Gastroesophageal sphincter (tissue), 4 donors: ENCODE results near the gene PRKX. TPM values are rescaled to one million over a fixed set of nuclear protein-coding genes. Genes with fewer than 3 reads are reported as not detected.
"Not testable (repeated sequence)": the region's sequence is repeated elsewhere in the genome, so short reads cannot be mapped to it uniquely, and the experiment has no call there.

Experiments used
- ATAC-seq: fragments of 150-250 bp; one replicate; pipeline ENCODE4 v1.9.1; 2016; ENCODE audit warnings: mild to moderate bottlenecking, moderate library complexity
- H3K27ac ChIP-seq, 4 donors: fragments of 200-600 bp; sonication (generic) in 3 of 4; 1 replicate in 3 of 4; 2 replicates in 1 of 4; pipeline ENCODE4 v1.5.1; 2016 to 2019
- H3K27me3 ChIP-seq: fragments of 200-600 bp; sonication (generic); one replicate; pipeline ENCODE4 v1.5.1; 2019
- H3K36me3 ChIP-seq, 2 donors: fragments of 200-600 bp; sonication (generic); one replicate each; pipeline ENCODE4 v1.5.1; 2019; ENCODE audit warnings: control low read depth in 1 of 2
- H3K4me1 ChIP-seq, 3 donors: fragments of 200-600 bp; sonication (generic); 1 replicate in 2 of 3; 2 replicates in 1 of 3; pipeline ENCODE4 v1.5.1; 2016 to 2019; ENCODE audit warnings: control low read depth in 2 of 3
- H3K4me3 ChIP-seq, 2 donors: fragments of 200-600 bp; sonication (generic); one replicate each; pipeline ENCODE4 v1.5.1; 2019; ENCODE audit warnings: mild to moderate bottlenecking in 1 of 2, moderate library complexity in 1 of 2
- H3K9me3 ChIP-seq, 3 donors: fragments of 200-600 bp; sonication (generic); one replicate each; pipeline ENCODE4 v1.5.1; 2017 to 2019; ENCODE audit warnings: control low read depth in 2 of 3
- CTCF ChIP-seq, 4 experiments: fragments of 200-600 bp in 2 of 4; fragments of 450-650 bp in 2 of 4; sonication (generic) in 1 of 4; IDR thresholded peaks; one replicate each; pipeline ENCODE4 v1.5.1; 2017 to 2019; ENCODE audit warnings: antibody characterized with exemption in 4 of 4, mild to moderate bottlenecking in 2 of 4, moderate library complexity in 2 of 4
- EP300 ChIP-seq: sonication (generic); formaldehyde crosslinking; IDR thresholded peaks from one replicate; pipeline ENCODE4 v1.6.1; 2017; ENCODE audit warnings: antibody characterized with exemption, mild to moderate bottlenecking
- POLR2A ChIP-seq, 2 donors: fragments of 450-650 bp; IDR thresholded peaks; one replicate each; pipeline ENCODE4 v1.6.1; 2017; ENCODE audit warnings: antibody characterized with exemption in 2 of 2, mild to moderate bottlenecking in 2 of 2, moderate library complexity in 1 of 2
- POLR2AphosphoS5 ChIP-seq: sonication (generic); formaldehyde crosslinking; IDR thresholded peaks from one replicate; pipeline ENCODE4 v1.6.1; 2017; ENCODE audit warnings: antibody characterized with exemption
- WGBS, 2 donors: methylation state at CpG; one replicate each; pipeline ENCODE4 v1.1.5; 2018; ENCODE audit warnings: low coverage in 1 of 2; 5-methylcytosine and 5-hydroxymethylcytosine counted together
- total RNA-seq, 4 donors: library from RNA; depleted of rRNA; stranded (reverse); fragments of >200 nt; gene quantifications; one replicate each; pipeline ENCODE4 v1.1.0, GENCODE V29; 2016

The PRKX gene
- total RNA-seq, 4 donors from 2014 or later, result 3.5 to 10.5 (median 4.4) TPM

GRCh38 chrX:3666975-3667374 lies 46.5 kb downstream of the PRKX start:
- no peak overlapping the region for H3K4me3 ChIP-seq
- 71 to 83% methylated on average over 3 to 6 of the region's 9 CpGs for WGBS, 2 donors
- no peak for ATAC-seq
- H3K27ac ChIP-seq, result no peak overlapping the region
- H3K4me1 ChIP-seq, result no peaks in the 10 kb centered on the region
- H3K36me3 ChIP-seq, result peaks cover 0 to 9% of the 10 kb centered on the region in 2 donors
- H3K27me3 ChIP-seq, result no peaks in the 10 kb centered on the region
- H3K9me3 ChIP-seq, result no peaks in the 10 kb centered on the region
- no peak for TF ChIP-seq EP300
- no peak for TF ChIP-seq POLR2AphosphoS5
- TF ChIP-seq CTCF (IDR thresholded peaks at IDR 0.05), result no peak
- no peak for TF ChIP-seq POLR2A (IDR thresholded peaks at IDR 0.05)

- TF ChIP-seq POLR2AphosphoS5 (no peak), EP300 (no peak), POLR2A (IDR thresholded peaks at IDR 0.05) (no peak), CTCF (IDR thresholded peaks at IDR 0.05) (no peak)
- Histone ChIP-seq H3K4me1 (no peaks in the 10 kb centered on the region), H3K9me3 (no peaks in the 10 kb centered on the region), H3K27ac (no peak overlapping the region), H3K36me3 (peaks cover 0 to 2% of the 10 kb centered on the region in 2 donors), H3K27me3 (no peaks in the 10 kb centered on the region), H3K4me3 (no peak overlapping the region)
- ATAC-seq, result no peak
- WGBS, 2 donors, result 70 to 100% methylated on average over 1 to 2 of the region's 12 CpGs
These were observed 48.5 kb downstream of the PRKX start for GRCh38 chrX:3664921-3665320.

- not testable (repeated sequence) for H3K4me1 ChIP-seq, H3K27me3 ChIP-seq, H3K4me3 ChIP-seq, H3K27ac ChIP-seq, H3K36me3 ChIP-seq, H3K9me3 ChIP-seq
- ATAC-seq, result peak; percentile 65
- 83 to 100% methylated on average over 1 to 4 of the region's 9 CpGs for WGBS, 2 donors
These were observed 49.7 kb downstream of the PRKX start for GRCh38 chrX:3663576-3664250.

GRCh38 chrX:3659761-3660160 lies 53.7 kb downstream of the PRKX start:
- ATAC-seq, result no peak
- no peaks in the 10 kb centered on the region for H3K27me3 ChIP-seq
- no peaks in the 10 kb centered on the region for H3K9me3 ChIP-seq
- no peak overlapping the region for H3K4me3 ChIP-seq
- no peaks in the 10 kb centered on the region for H3K36me3 ChIP-seq
- TF ChIP-seq POLR2AphosphoS5, result no peak
- TF ChIP-seq POLR2A (IDR thresholded peaks at IDR 0.05), result no peak
- no peak for TF ChIP-seq CTCF (IDR thresholded peaks at IDR 0.05)
- TF ChIP-seq EP300, result no peak
- H3K4me1 ChIP-seq, result no peaks in the 10 kb centered on the region
- 83% methylated on average over 3 of the region's 10 CpGs; no CpG with 5 or more reads in 1 of the 2 donors for WGBS, 2 donors
- no peak overlapping the region for H3K27ac ChIP-seq

GRCh38 chrX:3655181-3655580 lies 58.3 kb downstream of the PRKX start:
- no peak for ATAC-seq
- no peaks in the 10 kb centered on the region for H3K27me3 ChIP-seq
- no peak overlapping the region for H3K27ac ChIP-seq
- no peaks in the 10 kb centered on the region for H3K36me3 ChIP-seq
- WGBS, 2 donors, result 92% methylated on average over 3 of the region's 19 CpGs; no CpG with 5 or more reads in 1 of the 2 donors
- H3K4me3 ChIP-seq, result no peak overlapping the region
- TF ChIP-seq POLR2A (IDR thresholded peaks at IDR 0.05) (no peak), POLR2AphosphoS5 (no peak), CTCF (IDR thresholded peaks at IDR 0.05) (no peak), EP300 (no peak)
- no peaks in the 10 kb centered on the region for H3K4me1 ChIP-seq
- no peaks in the 10 kb centered on the region for H3K9me3 ChIP-seq
